ENCODE results near the gene DMXL1. TPM values are rescaled to one million over a fixed set of nuclear protein-coding genes. Genes with fewer than 3 reads are reported as not detected.

Gene DMXL1
- total RNA-seq (2022; extraction: Qiagen RNA extraction; ENCODE audit: low read depth) = 7.8 to 11.3 TPM (median 10.3 TPM) in 5 replicates

GRCh38 chr5:119070828-119071560 is at the start of gene DMXL1:
TSS of gene DMXL1 (plus strand) at chr5:119071087. CDS start at chr5:119071570, 483 bp downstream.

Other genes starting within 250 kb of the DMXL1 start
- 0.87 to 1.9 TPM (median 1.5 TPM) in 5 replicates for gene DTWD2, start 82.5 kb upstream of the DMXL1 start, total RNA-seq (2022; extraction: Qiagen RNA extraction; ENCODE audit: low read depth)

All from A549 treated with ZK216348 at 1 μM for 4 hours (cell line).